H1 (cell line): ENCODE measurements around the gene CAPN10. TPM values are rescaled to one million over a fixed set of nuclear protein-coding genes. Genes with fewer than 3 reads are reported as not detected.

Source experiments
- CTCF ChIA-PET: fragments of 300-600 bp; sonication (Branson Sonifier 250); formaldehyde crosslinking; loops from one replicate; lab custom pipeline; 2021; ENCODE audit not compliant: partially characterized antibody; lab: Charles Lee
- POLR2A ChIA-PET: fragments of 300-600 bp; sonication (Branson Sonifier 250); formaldehyde crosslinking; loops from one replicate; lab custom pipeline; 2021; ENCODE audit warnings: inconsistent platforms; ENCODE audit not compliant: partially characterized antibody; lab: Charles Lee
- DNase-seq, 2 experiments: peaks; one replicate each; pipeline versions ENCODE4 v3.0.0 to v3.0.0-alpha.2; 2010 to 2022; ENCODE audit warnings: low spot score in 2 of 2, low read depth in 1 of 2, mixed read lengths in 1 of 2
- FAIRE-seq: peaks from 2 replicates; lab custom pipeline; 2011; peaks lifted over from hg19 to GRCh38; lab: Jason Lieb, UNC
- H2AFZ ChIP-seq: 2 replicates; pipeline ENCODE4 v1.8.1; 2012; ENCODE audit warnings: low read length, inconsistent platforms
- H2AK5ac ChIP-seq: 2 replicates; pipeline ENCODE4 v1.6.1; 2013; ENCODE audit warnings: low read depth, low read length
- H2BK120ac ChIP-seq: replicated peaks from 2 replicates; pipeline ENCODE3; 2013; ENCODE audit warnings: low read depth, low read length, inconsistent platforms
- H2BK12ac ChIP-seq: 2 replicates; pipeline ENCODE4 v1.6.1; 2013; ENCODE audit warnings: low read depth, low read length
- H2BK15ac ChIP-seq: 2 replicates; pipeline ENCODE4 v1.6.1; 2013; ENCODE audit warnings: low read length
- H2BK20ac ChIP-seq: 2 replicates; pipeline ENCODE4 v1.6.1; 2013; ENCODE audit warnings: low read length
- H2BK5ac ChIP-seq: 2 replicates; pipeline ENCODE4 v1.6.1; 2013; ENCODE audit warnings: low read depth, low read length
- H3K14ac ChIP-seq: 2 replicates; pipeline ENCODE4 v1.6.1; 2013; ENCODE audit warnings: inconsistent platforms; ENCODE audit not compliant: insufficient read length
- H3K18ac ChIP-seq: 2 replicates; pipeline ENCODE4 v1.6.1; 2013; ENCODE audit warnings: low read length; ENCODE audit errors: extremely low read depth
- H3K23ac ChIP-seq: 2 replicates; pipeline ENCODE4 v1.6.1; 2013; ENCODE audit warnings: inconsistent platforms; ENCODE audit not compliant: insufficient read length
- H3K23me2 ChIP-seq: 2 replicates; pipeline ENCODE4 v1.6.1; 2013; ENCODE audit warnings: low read depth, low read length
- H3K27ac ChIP-seq: 2 replicates; pipeline ENCODE4 v1.6.1; 2011; ENCODE audit warnings: low read depth, low read length, inconsistent platforms
- H3K27me3 ChIP-seq, 4 experiments: replicated peaks in 1 of 4; 1 replicate in 1 of 4; 2 replicates in 3 of 4; pipeline versions ENCODE4 v1.6.1 to v1.8.1; 2011 to 2013; ENCODE audit warnings: low read length in 3 of 4, mild to moderate bottlenecking in 3 of 4, inconsistent platforms in 2 of 4, mixed read lengths in 2 of 4, moderate library complexity in 1 of 4; ENCODE audit not compliant: control insufficient read depth in 3 of 4, insufficient read depth in 3 of 4; ENCODE audit errors: extremely low read depth in 1 of 4
- H3K36me3 ChIP-seq, 4 experiments: 2 replicates each; pipeline versions ENCODE4 v1.6.1 to v1.8.1; 2011 to 2013; ENCODE audit warnings: mild to moderate bottlenecking in 4 of 4, low read length in 3 of 4, moderate library complexity in 2 of 4, control low read depth in 1 of 4, inconsistent platforms in 1 of 4; ENCODE audit not compliant: insufficient read depth in 4 of 4, control insufficient read depth in 2 of 4
- H3K4ac ChIP-seq: replicated peaks from 2 replicates; pipeline ENCODE3; 2013; ENCODE audit warnings: low read length, low read depth, mixed read lengths, inconsistent platforms; ENCODE audit not compliant: insufficient read length
- H3K4me1 ChIP-seq, 4 experiments: replicated peaks in 1 of 4; 1 replicate in 1 of 4; 2 replicates in 3 of 4; pipeline versions ENCODE4 v1.6.1 to v1.8.1; 2011 to 2013; ENCODE audit warnings: low read length in 3 of 4, inconsistent platforms in 2 of 4, mixed read lengths in 1 of 4; ENCODE audit not compliant: insufficient read depth in 4 of 4, control insufficient read depth in 3 of 4
- H3K4me2 ChIP-seq, 2 experiments: 2 replicates each; pipeline versions ENCODE4 v1.6.1 to v1.8.1; 2011 to 2013; ENCODE audit warnings: low read depth in 2 of 2, low read length in 2 of 2, control low read depth in 1 of 2, inconsistent platforms in 1 of 2, mild to moderate bottlenecking in 1 of 2; ENCODE audit not compliant: insufficient read depth in 1 of 2
- H3K4me3 ChIP-seq, 4 experiments: fragments of 200-600, 300-600 bp in 1 of 4; sonication (generic), shearing (Covaris generic), sonication (Bioruptor Twin) in 1 of 4; 2 replicates each; pipeline versions ENCODE4 v1.5.1 to v1.8.1; 2011 to 2016; ENCODE audit warnings: low read length in 4 of 4, low read depth in 3 of 4, control low read depth in 2 of 4, inconsistent platforms in 2 of 4, mild to moderate bottlenecking in 2 of 4, mixed read lengths in 1 of 4, moderate library complexity in 1 of 4; ENCODE audit not compliant: insufficient read depth in 2 of 4; ENCODE audit errors: extremely low read depth in 1 of 4
- H3K56ac ChIP-seq: replicated peaks from 2 replicates; pipeline ENCODE3; 2013; ENCODE audit warnings: low read depth, mild to moderate bottlenecking, mixed read lengths, low read length, inconsistent platforms; ENCODE audit not compliant: insufficient read length
- H3K79me1 ChIP-seq: 2 replicates; pipeline ENCODE4 v1.6.1; 2013; ENCODE audit warnings: low read depth, low read length, control low read depth
- H3K79me2 ChIP-seq, 2 experiments: 2 replicates each; pipeline versions ENCODE4 v1.6.1 to v1.8.1; 2012 to 2013; ENCODE audit warnings: low read length in 2 of 2, mild to moderate bottlenecking in 2 of 2, inconsistent platforms in 1 of 2; ENCODE audit not compliant: insufficient read depth in 2 of 2, control insufficient read depth in 1 of 2
- H3K9ac ChIP-seq, 4 experiments: replicated peaks in 1 of 4; 1 replicate in 1 of 4; 2 replicates in 3 of 4; pipeline versions ENCODE4 v1.6.1 to v1.8.1; 2011 to 2013; ENCODE audit warnings: low read depth in 3 of 4, low read length in 3 of 4, control low read depth in 2 of 4, mild to moderate bottlenecking in 2 of 4, moderate library complexity in 2 of 4, inconsistent platforms in 1 of 4; ENCODE audit errors: extremely low read depth in 1 of 4
- H3K9me3 ChIP-seq, 2 experiments: 2 replicates each; pipeline versions ENCODE4 v1.6.1 to v1.8.1; 2012 to 2013; ENCODE audit warnings: mild to moderate bottlenecking in 2 of 2, moderate library complexity in 2 of 2, control low read depth in 1 of 2, inconsistent platforms in 1 of 2, low read depth in 1 of 2, low read length in 1 of 2, mixed read lengths in 1 of 2; ENCODE audit not compliant: insufficient read depth in 2 of 2
- H4K20me1 ChIP-seq, 2 experiments: replicated peaks in 1 of 2; 2 replicates each; pipeline versions ENCODE3 to v1.8.1; 2011 to 2013; ENCODE audit warnings: inconsistent platforms in 2 of 2, low read length in 2 of 2, mild to moderate bottlenecking in 1 of 2; ENCODE audit not compliant: insufficient read depth in 2 of 2, control insufficient read depth in 1 of 2
- H4K5ac ChIP-seq: 2 replicates; pipeline ENCODE4 v1.6.1; 2013; ENCODE audit warnings: low read length, low read depth, mixed read lengths, inconsistent platforms; ENCODE audit not compliant: insufficient read length
- H4K8ac ChIP-seq: 2 replicates; pipeline ENCODE4 v1.8.0; 2013; ENCODE audit warnings: mild to moderate bottlenecking, moderate library complexity, low read length, inconsistent platforms; ENCODE audit not compliant: insufficient read depth; ENCODE audit errors: extremely low read depth
- H4K91ac ChIP-seq: replicated peaks from 2 replicates; pipeline ENCODE3; 2013; ENCODE audit warnings: low read length, mixed read lengths, inconsistent platforms; ENCODE audit not compliant: insufficient read length
- WGBS, 2 experiments: shearing (Covaris generic) in 1 of 2; methylation state at CpG; one replicate each; pipeline versions ENCODE4 v1.1.6 to v1.1.7; 2013 to 2015; ENCODE audit warnings: low lambda C conversion rate in 2 of 2, mixed read lengths in 2 of 2, inconsistent platforms in 1 of 2, low coverage in 1 of 2, missing lambda C conversion rate in 1 of 2; ENCODE audit not compliant: insufficient replicate concordance in 2 of 2, insufficient coverage in 1 of 2, insufficient read length in 1 of 2; ENCODE audit errors: extremely low coverage in 1 of 2, missing lambda C conversion rate in 1 of 2; 5-methylcytosine and 5-hydroxymethylcytosine counted together
- polyA plus RNA-seq, 7 experiments: library from polyadenylated mRNA; depleted of rRNA in 3 of 7; stranded (reverse) in 5 of 7; unstranded in 2 of 7; fragments of >200 nt in 5 of 7; fragments of 200-250 nt in 2 of 7; gene quantifications; 1 replicate in 5 of 7; 2 replicates in 1 of 7; 4 replicates in 1 of 7; pipeline versions ENCODE4 v1.2.1 to v1.2.3, GENCODE V29; 2011 to 2013; ENCODE audit warnings: missing spikeins in 2 of 7, mixed read lengths in 2 of 7
- total RNA-seq: library from RNA; stranded (reverse); fragmentation: NEBNext Ultra II Directional; extraction: Animal tissue kit (Norgen Biotek cat#: 25700); gene quantifications from 2 replicates; pipeline ENCODE4 v1.2.1, GENCODE V29; 2021

CAPN10 gene
- total and polyA plus RNA-seq, 2 of the 8 experiments (the other 6 are each of a cell fraction or from before 2014, with no cell fraction given) = 30.7 to 39.8 TPM

- no peak overlapping the region for H4K8ac ChIP-seq
- ChIA-PET POLR2A (no interaction called here), CTCF (no interaction called here)
- no peak overlapping the region for H4K91ac ChIP-seq
- no peak overlapping the region for H4K5ac ChIP-seq
- no peak overlapping the region for H2BK120ac ChIP-seq
- H3K79me1 ChIP-seq = no peaks in the 10 kb centered on the region
- no peaks in the 10 kb centered on the region; a peak in 1 of 7 replicates for H3K4me1 ChIP-seq
- H3K27ac ChIP-seq = no peak overlapping the region
- no peak overlapping the region for H2BK12ac ChIP-seq
- no peaks in the 10 kb centered on the region for H4K20me1 ChIP-seq
- no peak overlapping the region for H2AK5ac ChIP-seq
- H3K18ac ChIP-seq = no peak overlapping the region
- H3K14ac ChIP-seq = no peak overlapping the region
- no peak overlapping the region for H3K56ac ChIP-seq
- no peak overlapping the region for H2BK15ac ChIP-seq
- no peak overlapping the region for H2AFZ ChIP-seq
- H2BK20ac ChIP-seq = no peak overlapping the region
- no peaks in the 10 kb centered on the region for H3K23me2 ChIP-seq
- H3K4me2 ChIP-seq = no peak overlapping the region
- no peaks in the 10 kb centered on the region for H3K79me2 ChIP-seq
- FAIRE-seq (no peak), DNase-seq (no peak)
- H3K4me3 ChIP-seq = no peak overlapping the region
- H3K27me3 ChIP-seq = no peaks in the 10 kb centered on the region; a peak in 1 of 7 replicates
- no peak overlapping the region for H3K23ac ChIP-seq
- 75% methylated on average over 3 of the region's 3 CpGs; no CpG with 5 or more reads in 1 of the 2 experiments for WGBS, 2 experiments
- no peaks in the 10 kb centered on the region for H3K36me3 ChIP-seq
- no peak overlapping the region for H2BK5ac ChIP-seq
- no peak overlapping the region for H3K9ac ChIP-seq
- no peak overlapping the region for H3K4ac ChIP-seq
- peaks cover 32 to 55% of the 10 kb centered on the region in 2 experiments for H3K9me3 ChIP-seq
Measured at GRCh38 chr2:240635998-240636547, 49.5 kb downstream of the CAPN10 start.
